Activated CD8-positive, alpha-beta T cell treated with anti-CD3 and anti-CD28 coated beads, Interleukin-2, amount 10 ng/mL, durations not matched to agents 7 days and 5 days (primary cell): ENCODE results near the gene NME7. TPM values are rescaled to one million over a fixed set of nuclear protein-coding genes. Genes with fewer than 3 reads are reported as not detected.
A peak's percentile ranks its signal among the peaks of the same experiment; 100 is the strongest.

Experiments
- ATAC-seq: fragments of 150-1000 bp; cut with Tn5 transposase; one replicate; pipeline ENCODE4 v1.10.0; 2021; ENCODE audit warnings: moderate library complexity
- CTCF ChIA-PET: fragments of 350-600 bp; sonication (Branson Sonifier 250); formaldehyde crosslinking; loops from one replicate; lab custom pipeline; 2021; ENCODE audit warnings: antibody characterized with exemption; lab: Charles Lee
- POLR2A ChIA-PET: fragments of 350-600 bp; sonication (Branson Sonifier 250); formaldehyde crosslinking; loops from one replicate; lab custom pipeline; 2021; ENCODE audit warnings: antibody characterized with exemption; lab: Charles Lee
- DNase-seq: peaks from one replicate; pipeline ENCODE4 v3.0.0-alpha.2; 2020
- H3K27ac Mint-ChIP-seq: one replicate; pipeline ENCODE4 v1.8.0; 2021; ENCODE audit warnings: mild to moderate bottlenecking, mixed read lengths
- H3K27me3 Mint-ChIP-seq: one replicate; pipeline ENCODE4 v1.8.0; 2021; ENCODE audit warnings: low read depth, mixed read lengths
- H3K36me3 Mint-ChIP-seq: one replicate; pipeline ENCODE4 v1.8.0; 2021; ENCODE audit warnings: low read depth, mixed read lengths
- H3K4me1 Mint-ChIP-seq: one replicate; pipeline ENCODE4 v1.8.0; 2021; ENCODE audit warnings: low read depth, mixed read lengths
- H3K4me3 Mint-ChIP-seq: one replicate; pipeline ENCODE4 v1.8.0; 2021; ENCODE audit warnings: mild to moderate bottlenecking, mixed read lengths
- H3K9me3 Mint-ChIP-seq: one replicate; pipeline ENCODE4 v1.8.0; 2022; ENCODE audit warnings: mixed read lengths; ENCODE audit not compliant: insufficient read depth
- total RNA-seq, 2 experiments: library from RNA; stranded (reverse); gene quantifications; one replicate each; pipeline ENCODE4 v1.2.3, GENCODE V29; 2021

NME7 gene
- total RNA-seq, 2 experiments from 2014 or later = 20.9 to 23.2 TPM

DNA sequence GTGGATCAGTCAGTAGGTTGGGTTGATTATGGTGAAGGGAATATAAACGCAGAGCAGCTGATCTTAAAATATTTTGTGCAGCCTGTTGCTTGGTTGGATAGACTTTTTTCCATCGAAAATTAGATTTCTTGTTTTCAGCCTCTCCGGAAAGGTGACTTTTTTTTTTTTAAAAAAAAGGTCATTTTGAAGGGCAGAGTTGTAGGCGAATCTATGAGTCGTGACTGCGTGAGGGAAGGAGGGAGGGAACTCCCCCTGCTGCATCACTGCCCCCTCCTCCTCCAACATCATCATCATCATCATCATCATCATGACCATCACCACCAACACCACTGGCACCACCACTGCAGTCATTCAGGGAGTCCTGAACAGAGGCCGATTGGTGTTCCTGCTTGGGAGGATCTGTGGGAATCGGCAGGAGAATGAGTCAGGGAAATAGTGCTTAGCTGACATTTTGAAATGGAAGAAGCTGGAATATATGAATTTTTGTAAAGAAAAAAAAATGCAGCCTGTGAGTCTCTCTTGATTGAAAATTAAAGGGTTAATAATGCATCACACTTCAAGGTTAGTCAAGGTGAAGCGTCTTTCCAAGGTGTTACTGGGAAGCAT, 259.9 kb downstream of the NME7 start:
- Mint-ChIP-seq H3K4me3 (peak overlapping the region; percentile 77), H3K27me3 (peaks cover 8% of the 10 kb centered on the region), H3K9me3 (no peaks in the 10 kb centered on the region), H3K4me1 (peaks cover 43% of the 10 kb centered on the region), H3K36me3 (peaks cover 21% of the 10 kb centered on the region), H3K27ac (no peak overlapping the region)
- CTCF ChIA-PET = interaction anchor here (0.6 to 2.0 kb wide), 10 partner anchors 10 to 765 kb away, joined by 3 to 10 read pairs (median 4); no protein-coding TSS in a partner anchor
- no peak for DNase-seq
- POLR2A ChIA-PET = interaction anchor here (0.6 to 0.8 kb wide), 2 partner anchors 22 to 583 kb away, joined by 3 to 4 read pairs; no protein-coding TSS in a partner anchor
- no peak for ATAC-seq

DNA sequence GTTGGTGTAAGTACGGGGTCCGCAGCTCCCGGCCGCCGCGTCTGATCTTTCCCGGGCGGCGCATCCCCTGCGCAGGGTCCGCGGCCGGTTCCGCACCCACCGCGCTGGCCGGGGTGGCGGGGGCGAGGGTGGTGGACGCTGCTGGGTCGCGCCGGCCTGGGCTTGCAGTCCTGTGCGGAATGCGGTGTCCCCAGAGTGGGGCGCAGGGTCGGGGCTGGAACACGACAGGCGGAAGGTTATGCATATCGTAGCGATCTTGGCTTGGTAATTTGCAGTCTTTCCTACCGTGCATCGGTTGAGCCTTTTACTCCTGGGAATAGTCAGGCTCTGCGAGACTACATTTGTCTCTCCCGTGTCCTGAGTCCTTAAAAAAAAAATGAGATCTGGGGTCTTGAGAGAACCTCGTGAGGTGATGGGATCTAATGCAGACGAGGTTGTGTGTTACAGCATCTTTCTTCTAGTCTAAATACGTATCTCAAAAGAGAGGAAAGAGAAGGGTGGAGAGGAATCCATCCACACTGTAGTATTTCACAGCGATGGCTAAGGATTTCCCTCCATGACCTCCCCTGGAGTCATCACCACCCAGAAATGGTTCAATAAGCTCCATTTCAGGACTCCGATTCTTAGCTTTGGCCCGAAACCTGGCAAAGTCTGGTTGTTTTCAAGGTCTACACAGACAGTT, 260.5 kb downstream of the NME7 start:
- ChIA-PET POLR2A (interaction anchor here (0.5 to 0.8 kb wide), 3 partner anchors 22 to 583 kb away, joined by 3 to 4 read pairs (median 3); no protein-coding TSS in a partner anchor), CTCF (interaction anchor here (0.6 to 2.0 kb wide), 9 partner anchors 11 to 764 kb away, joined by 3 to 10 read pairs (median 4); no protein-coding TSS in a partner anchor)
- Mint-ChIP-seq H3K27me3 (peaks cover 10% of the 10 kb centered on the region), H3K4me1 (peaks cover 43% of the 10 kb centered on the region), H3K27ac (peak overlapping the region; percentile 13), H3K4me3 (peak overlapping the region; percentile 77), H3K36me3 (peaks cover 15% of the 10 kb centered on the region), H3K9me3 (no peaks in the 10 kb centered on the region)
- ATAC-seq (peak; percentile 1), DNase-seq (no peak)

DNA sequence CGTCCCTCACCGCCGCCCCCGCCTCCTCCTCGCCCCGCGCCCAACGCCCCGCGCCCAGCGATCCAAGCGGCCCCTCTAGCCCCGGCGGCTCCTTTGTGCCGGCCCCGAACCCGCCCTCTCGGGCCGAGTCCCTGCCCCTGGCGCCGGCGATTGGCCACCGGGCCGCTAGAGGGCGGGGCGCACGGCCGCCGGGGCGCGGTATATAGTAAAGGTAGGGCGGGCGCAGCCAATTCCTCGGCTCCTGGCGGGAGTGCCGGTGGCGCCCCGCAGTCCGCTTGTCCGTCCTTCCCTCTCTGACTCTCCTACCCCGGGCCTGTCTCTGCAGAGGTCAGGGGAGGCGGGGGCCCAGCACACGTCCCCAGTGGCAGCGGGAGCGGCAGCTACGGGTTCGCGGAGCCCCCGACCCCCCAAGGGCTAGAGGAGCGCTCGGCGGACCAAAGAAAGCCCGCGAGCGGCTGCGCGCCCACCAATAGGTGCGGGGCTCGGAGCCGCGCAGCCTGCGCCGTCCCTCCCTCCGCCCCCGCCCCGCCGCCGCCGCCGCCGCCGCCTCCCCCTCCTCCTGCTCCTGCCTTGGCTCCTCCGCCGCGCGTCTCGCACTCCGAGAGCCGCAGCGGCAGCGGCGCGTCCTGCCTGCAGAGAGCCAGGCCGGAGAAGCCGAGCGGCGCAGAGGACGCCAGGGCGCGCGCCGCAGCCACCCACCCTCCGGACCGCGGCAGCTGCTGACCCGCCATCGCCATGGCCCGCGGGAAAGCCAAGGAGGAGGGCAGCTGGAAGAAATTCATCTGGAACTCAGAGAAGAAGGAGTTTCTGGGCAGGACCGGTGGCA, 261.3 kb downstream of the NME7 start, which contains the start of gene ATP1B1:
Gene ATP1B1, plus strand, starts transcription at position 596 of the 826 bp plus-strand sequence. Its CDS starts 140 bp downstream, at position 736.
- ChIA-PET CTCF (interaction anchor here (0.8 to 2.0 kb wide), 4 partner anchors 12 to 764 kb away, joined by 3 to 10 read pairs (median 4); no protein-coding TSS in a partner anchor), POLR2A (interaction anchor here (0.5 kb wide), 1 partner anchor 71 kb away, joined by 3 read pairs; no protein-coding TSS in a partner anchor)
- ATAC-seq = peak; percentile 95
- no peaks in the 10 kb centered on the region for H3K9me3 Mint-ChIP-seq
- H3K36me3 Mint-ChIP-seq = peaks cover 14% of the 10 kb centered on the region
- DNase-seq = peak; percentile 86
- peaks cover 43% of the 10 kb centered on the region for H3K4me1 Mint-ChIP-seq
- peak within 1 kb of the TSS; percentile 84 for H3K27ac Mint-ChIP-seq
- H3K27me3 Mint-ChIP-seq = peaks cover 10% of the 10 kb centered on the region
- H3K4me3 Mint-ChIP-seq = peak within 1 kb of the TSS; percentile 77

DNA sequence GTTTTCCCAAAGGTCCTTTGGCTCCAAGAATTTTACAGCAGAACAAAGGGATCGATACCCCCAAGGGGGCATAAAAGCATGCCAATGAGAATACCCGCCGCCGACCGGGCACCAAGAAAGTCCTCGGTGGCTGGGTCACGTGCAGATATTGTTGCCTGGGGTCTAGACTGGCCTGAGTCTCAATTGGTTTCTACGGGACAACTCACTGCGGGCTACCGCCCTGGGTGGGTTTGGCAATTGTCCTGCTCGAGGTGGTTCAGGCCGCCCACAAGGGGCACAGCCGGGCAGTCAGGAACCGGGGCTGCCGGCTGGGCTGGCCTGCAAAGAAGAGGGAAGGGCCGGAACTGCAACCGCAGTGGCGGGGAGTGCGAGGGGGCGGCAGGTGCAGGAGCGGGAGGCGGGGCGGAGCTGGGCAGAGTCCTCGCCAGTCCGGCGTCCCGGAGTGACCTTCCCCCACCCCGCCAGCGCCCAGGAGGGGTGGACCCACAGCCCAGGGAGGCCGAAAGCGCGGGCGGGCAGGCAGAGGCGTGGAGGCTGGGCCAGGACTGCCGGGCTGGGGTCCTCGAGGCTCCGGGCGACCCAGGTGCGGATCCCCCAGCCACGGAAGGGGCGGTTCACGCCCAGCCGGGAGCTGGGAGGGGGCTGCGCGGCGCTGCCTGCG, 262.0 kb downstream of the NME7 start:
- H3K27me3 Mint-ChIP-seq = peaks cover 16% of the 10 kb centered on the region
- peaks cover 41% of the 10 kb centered on the region for H3K4me1 Mint-ChIP-seq
- H3K27ac Mint-ChIP-seq = no peak overlapping the region
- H3K4me3 Mint-ChIP-seq = peak overlapping the region; percentile 76
- POLR2A ChIA-PET = no interaction called here
- H3K36me3 Mint-ChIP-seq = peaks cover 12% of the 10 kb centered on the region
- DNase-seq = peak; percentile 49
- H3K9me3 Mint-ChIP-seq = no peaks in the 10 kb centered on the region
- peak; percentile 35 for ATAC-seq
- CTCF ChIA-PET = interaction anchor here (0.8 to 1.0 kb wide), 2 partner anchors 254 to 499 kb away, joined by 3 to 4 read pairs; no protein-coding TSS in a partner anchor

DNA sequence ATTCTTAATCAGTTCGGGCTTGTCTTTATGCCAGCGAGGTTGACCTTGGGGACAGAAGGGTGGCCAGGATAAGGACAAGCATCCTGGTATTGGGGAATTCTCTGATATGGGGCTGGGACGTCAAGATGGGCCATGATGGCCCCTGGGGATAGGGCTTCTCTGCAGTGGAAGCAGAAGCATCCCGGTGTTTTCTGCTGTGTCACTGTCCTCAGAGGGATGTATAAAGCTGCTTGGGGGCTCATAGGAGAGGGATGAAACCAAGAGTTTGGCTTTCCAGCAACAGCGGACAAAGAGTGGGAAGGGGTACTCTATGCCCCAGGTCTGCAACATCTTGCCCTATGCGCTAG, 262.5 kb downstream of the NME7 start:
- Mint-ChIP-seq H3K27me3 (peaks cover 20% of the 10 kb centered on the region), H3K4me1 (peaks cover 36% of the 10 kb centered on the region), H3K4me3 (peak overlapping the region; percentile 76), H3K27ac (no peak overlapping the region), H3K36me3 (peaks cover 10% of the 10 kb centered on the region), H3K9me3 (no peaks in the 10 kb centered on the region)
- no peak for DNase-seq
- POLR2A ChIA-PET = no interaction called here
- no peak for ATAC-seq
- CTCF ChIA-PET = interaction anchor here (2.0 kb wide), 1 partner anchor 11 kb away, joined by 8 read pairs; no protein-coding TSS in a partner anchor

DNA sequence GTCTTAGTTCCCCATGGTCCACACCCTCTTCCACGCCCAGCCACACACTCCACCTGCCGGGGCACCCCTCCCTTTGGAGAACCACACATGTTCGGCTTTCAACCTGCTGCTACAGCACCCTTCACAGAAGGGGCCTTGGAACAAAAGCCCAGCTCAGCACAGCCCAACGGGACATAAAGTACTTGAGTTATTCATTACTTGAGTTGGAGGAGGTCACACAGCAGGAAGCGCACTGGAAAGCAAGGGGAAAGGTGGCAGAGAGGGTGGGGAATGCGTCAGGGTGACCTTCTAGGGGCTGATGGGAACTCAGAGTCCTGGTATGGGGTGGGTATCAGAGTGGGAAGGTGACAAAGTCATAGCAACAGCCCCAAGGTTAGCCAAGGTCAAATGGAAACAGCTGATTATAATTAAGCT, 264.1 kb downstream of the NME7 start:
- peaks cover 10% of the 10 kb centered on the region for H3K36me3 Mint-ChIP-seq
- no peak overlapping the region for H3K4me3 Mint-ChIP-seq
- peaks cover 21% of the 10 kb centered on the region for H3K4me1 Mint-ChIP-seq
- DNase-seq (no peak), ATAC-seq (no peak)
- H3K27ac Mint-ChIP-seq = no peak overlapping the region
- CTCF ChIA-PET = interaction anchor here (1.1 to 2.0 kb wide), 3 partner anchors 9 to 246 kb away, joined by 3 to 8 read pairs (median 6); no protein-coding TSS in a partner anchor
- H3K27me3 Mint-ChIP-seq = peaks cover 22% of the 10 kb centered on the region
- POLR2A ChIA-PET = no interaction called here
- H3K9me3 Mint-ChIP-seq = no peaks in the 10 kb centered on the region

DNA sequence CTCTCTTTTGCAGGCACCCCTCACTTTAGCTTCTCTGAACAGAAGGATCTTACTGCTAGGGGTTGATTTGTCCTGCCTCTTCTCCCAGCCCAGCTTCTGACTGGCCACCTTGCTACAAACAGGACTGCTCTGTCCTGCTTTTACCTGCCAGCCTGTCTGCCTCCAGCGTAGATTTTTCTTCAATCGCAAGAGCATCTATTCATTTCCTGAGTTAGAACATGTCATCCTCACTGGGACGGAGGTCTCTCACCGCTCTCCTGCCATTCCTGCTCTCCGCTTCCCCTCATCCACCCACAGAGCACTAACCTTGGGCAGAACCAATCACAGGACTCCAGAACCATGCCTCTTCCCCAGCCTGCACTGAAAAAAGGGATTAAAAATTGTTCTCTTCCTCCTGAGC, 264.6 kb downstream of the NME7 start:
- no peak overlapping the region for H3K27ac Mint-ChIP-seq
- H3K4me1 Mint-ChIP-seq = peaks cover 16% of the 10 kb centered on the region
- ChIA-PET CTCF (no interaction called here), POLR2A (no interaction called here)
- DNase-seq (no peak), ATAC-seq (no peak)
- peaks cover 22% of the 10 kb centered on the region for H3K27me3 Mint-ChIP-seq
- H3K9me3 Mint-ChIP-seq = no peaks in the 10 kb centered on the region
- H3K36me3 Mint-ChIP-seq = peaks cover 5% of the 10 kb centered on the region
- H3K4me3 Mint-ChIP-seq = no peak overlapping the region

DNA sequence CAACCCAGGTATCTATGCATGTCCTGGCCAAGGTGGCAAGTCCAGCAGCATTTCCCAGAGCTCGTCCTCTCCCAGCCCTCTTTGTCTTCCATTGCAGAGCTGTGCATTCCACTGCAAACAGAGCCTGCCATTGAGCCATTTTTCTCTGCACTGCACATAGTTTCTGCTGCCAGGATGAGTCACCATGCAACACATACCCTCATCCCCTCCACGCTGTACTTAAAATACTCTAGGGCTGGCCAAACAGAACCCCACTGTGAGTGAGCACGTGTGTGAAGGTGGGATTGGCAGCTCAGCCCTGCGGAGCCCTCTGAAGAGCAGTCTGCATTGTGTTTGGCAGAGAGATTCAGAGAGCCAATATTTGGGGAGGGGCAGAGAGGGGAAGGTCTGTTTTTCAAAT, 265.0 kb downstream of the NME7 start:
- Mint-ChIP-seq H3K4me1 (peaks cover 12% of the 10 kb centered on the region), H3K27me3 (peaks cover 22% of the 10 kb centered on the region), H3K27ac (no peak overlapping the region), H3K4me3 (no peak overlapping the region), H3K9me3 (no peaks in the 10 kb centered on the region), H3K36me3 (peaks cover 3% of the 10 kb centered on the region)
- no peak for ATAC-seq
- no peak for DNase-seq
- CTCF ChIA-PET = no interaction called here
- POLR2A ChIA-PET = no interaction called here

DNA sequence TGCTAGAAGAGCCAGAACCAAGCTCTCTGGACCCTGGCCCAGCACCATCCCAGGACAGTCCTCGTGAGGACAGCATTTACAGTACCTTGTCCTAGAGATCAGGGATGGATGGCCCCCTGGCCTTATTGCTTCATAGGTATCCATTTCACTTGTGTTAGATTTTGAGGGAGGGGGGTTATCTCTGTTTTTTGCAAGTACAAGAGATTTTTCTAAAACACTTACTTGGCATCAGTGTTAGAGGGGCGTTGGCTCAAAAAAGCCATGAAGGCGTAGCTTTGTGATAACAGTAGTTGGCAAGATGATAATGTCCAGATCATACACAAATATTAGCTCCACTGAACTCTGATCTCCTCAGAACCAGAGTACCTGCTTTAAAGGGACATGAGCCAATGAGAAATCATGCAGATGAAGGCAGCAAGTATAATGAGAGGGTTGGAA, 266.9 kb downstream of the NME7 start:
- H3K4me1 Mint-ChIP-seq = peaks cover 8% of the 10 kb centered on the region
- H3K36me3 Mint-ChIP-seq = no peaks in the 10 kb centered on the region
- CTCF ChIA-PET = interaction anchor here (0.8 to 1.2 kb wide), 2 partner anchors 9 to 10 kb away, joined by 3 to 4 read pairs; no protein-coding TSS in a partner anchor
- H3K27ac Mint-ChIP-seq = no peak overlapping the region
- H3K27me3 Mint-ChIP-seq = peaks cover 17% of the 10 kb centered on the region
- POLR2A ChIA-PET = no interaction called here
- peaks cover 5% of the 10 kb centered on the region for H3K9me3 Mint-ChIP-seq
- no peak for DNase-seq
- ATAC-seq = no peak
- no peak overlapping the region for H3K4me3 Mint-ChIP-seq

DNA sequence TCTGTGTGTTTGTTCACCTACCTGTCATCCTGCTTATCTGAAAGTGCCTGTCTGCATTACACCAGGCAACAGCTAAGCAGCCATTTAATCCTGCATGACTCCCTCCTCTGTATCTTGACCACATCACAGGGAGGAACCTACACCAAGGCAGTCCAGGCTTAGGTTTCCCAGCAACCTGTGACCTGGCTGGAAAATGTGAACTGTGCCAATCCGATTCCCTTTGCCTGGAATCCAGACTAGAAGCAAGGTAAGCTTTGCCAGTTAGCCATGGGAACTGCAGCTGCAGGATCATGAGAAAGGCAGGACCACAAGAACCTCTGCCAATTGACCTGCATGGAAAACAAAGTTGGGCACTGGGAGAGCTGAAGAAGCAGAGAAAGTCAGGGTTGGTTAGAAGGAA, 267.4 kb downstream of the NME7 start:
- Mint-ChIP-seq H3K27ac (no peak overlapping the region), H3K36me3 (no peaks in the 10 kb centered on the region), H3K4me1 (peaks cover 5% of the 10 kb centered on the region), H3K4me3 (no peak overlapping the region), H3K9me3 (peaks cover 5% of the 10 kb centered on the region), H3K27me3 (peaks cover 16% of the 10 kb centered on the region)
- ChIA-PET CTCF (no interaction called here), POLR2A (no interaction called here)
- ATAC-seq (no peak), DNase-seq (no peak)

DNA sequence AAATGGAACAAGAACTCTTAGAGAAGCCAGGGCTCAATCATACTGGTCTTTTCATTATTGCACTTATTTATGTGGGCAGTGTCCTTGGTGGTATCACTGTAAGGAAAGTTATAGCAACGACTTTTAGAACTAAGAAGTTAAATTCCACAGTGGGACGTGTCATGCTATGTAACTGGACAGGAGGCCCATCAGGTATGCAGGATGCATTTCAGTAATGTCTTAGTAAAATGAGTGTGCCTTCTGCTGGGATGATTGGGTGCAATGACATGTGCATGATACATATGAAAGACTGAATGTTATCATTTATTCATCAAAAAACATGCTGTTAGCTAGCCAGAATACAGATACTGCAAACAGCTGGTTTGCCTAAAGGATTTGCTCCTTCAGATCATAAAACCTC, 268.0 kb downstream of the NME7 start:
- ChIA-PET CTCF (no interaction called here), POLR2A (no interaction called here)
- no peaks in the 10 kb centered on the region for H3K36me3 Mint-ChIP-seq
- no peaks in the 10 kb centered on the region for H3K4me1 Mint-ChIP-seq
- ATAC-seq (no peak), DNase-seq (no peak)
- H3K27me3 Mint-ChIP-seq = peaks cover 16% of the 10 kb centered on the region
- H3K27ac Mint-ChIP-seq = no peak overlapping the region
- H3K4me3 Mint-ChIP-seq = no peak overlapping the region
- peaks cover 5% of the 10 kb centered on the region for H3K9me3 Mint-ChIP-seq
